ENCODE data around the gene GALNS.

GALNS gene

DNA sequence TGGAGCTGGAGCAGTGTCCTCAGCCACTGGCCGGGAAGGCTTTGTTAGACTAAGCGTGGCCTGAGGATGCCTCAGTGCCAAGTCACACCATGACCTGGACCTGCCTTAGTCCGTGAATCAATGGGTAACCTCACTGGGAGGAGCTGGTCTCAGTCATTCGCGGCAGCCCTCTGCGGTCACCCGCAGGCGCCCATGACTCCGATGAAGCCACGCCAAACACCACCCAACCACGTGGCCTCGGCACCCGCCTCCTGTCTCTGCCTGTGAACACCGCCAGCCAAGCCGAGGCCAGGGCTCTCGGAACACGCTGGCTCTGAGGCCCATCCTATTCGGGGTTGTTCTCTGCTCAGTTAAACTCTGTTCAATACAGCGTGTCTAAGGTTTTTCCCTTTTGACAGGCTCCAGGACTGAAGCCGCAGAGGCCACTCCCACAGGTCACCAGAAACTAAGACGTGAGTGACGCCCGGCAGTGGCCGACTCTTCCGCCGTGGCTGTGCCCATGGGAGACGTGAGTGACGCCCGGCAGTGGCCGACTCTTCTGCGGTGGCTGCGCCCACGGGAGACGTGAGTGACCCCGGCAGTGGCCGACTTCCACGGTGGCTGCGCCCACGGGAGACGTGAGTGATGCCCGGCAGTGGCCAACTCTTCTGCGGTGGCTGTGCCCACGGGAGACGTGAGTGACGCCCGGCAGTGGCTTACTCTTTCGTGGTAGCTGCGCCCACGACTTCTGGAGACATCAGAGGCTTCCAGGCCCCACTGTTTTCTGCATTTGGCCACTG is 26.6 kb upstream of the GALNS start:
- no peak overlapping the region for H3K4me3 ChIP-seq (ENCODE audit: low read depth, low read length)
- TF ChIP-seq, protein P1, sequence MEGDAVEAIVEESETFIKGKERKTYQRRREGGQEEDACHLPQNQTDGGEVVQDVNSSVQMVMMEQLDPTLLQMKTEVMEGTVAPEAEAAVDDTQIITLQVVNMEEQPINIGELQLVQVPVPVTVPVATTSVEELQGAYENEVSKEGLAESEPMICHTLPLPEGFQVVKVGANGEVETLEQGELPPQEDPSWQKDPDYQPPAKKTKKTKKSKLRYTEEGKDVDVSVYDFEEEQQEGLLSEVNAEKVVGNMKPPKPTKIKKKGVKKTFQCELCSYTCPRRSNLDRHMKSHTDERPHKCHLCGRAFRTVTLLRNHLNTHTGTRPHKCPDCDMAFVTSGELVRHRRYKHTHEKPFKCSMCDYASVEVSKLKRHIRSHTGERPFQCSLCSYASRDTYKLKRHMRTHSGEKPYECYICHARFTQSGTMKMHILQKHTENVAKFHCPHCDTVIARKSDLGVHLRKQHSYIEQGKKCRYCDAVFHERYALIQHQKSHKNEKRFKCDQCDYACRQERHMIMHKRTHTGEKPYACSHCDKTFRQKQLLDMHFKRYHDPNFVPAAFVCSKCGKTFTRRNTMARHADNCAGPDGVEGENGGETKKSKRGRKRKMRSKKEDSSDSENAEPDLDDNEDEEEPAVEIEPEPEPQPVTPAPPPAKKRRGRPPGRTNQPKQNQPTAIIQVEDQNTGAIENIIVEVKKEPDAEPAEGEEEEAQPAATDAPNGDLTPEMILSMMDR (IDR thresholded peaks at IDR 0.05; ENCODE audit: insufficient read depth, low read depth, low read length, missing control alignments): no peak
- DNase-seq (ENCODE audit: low read depth): no peak

DNA sequence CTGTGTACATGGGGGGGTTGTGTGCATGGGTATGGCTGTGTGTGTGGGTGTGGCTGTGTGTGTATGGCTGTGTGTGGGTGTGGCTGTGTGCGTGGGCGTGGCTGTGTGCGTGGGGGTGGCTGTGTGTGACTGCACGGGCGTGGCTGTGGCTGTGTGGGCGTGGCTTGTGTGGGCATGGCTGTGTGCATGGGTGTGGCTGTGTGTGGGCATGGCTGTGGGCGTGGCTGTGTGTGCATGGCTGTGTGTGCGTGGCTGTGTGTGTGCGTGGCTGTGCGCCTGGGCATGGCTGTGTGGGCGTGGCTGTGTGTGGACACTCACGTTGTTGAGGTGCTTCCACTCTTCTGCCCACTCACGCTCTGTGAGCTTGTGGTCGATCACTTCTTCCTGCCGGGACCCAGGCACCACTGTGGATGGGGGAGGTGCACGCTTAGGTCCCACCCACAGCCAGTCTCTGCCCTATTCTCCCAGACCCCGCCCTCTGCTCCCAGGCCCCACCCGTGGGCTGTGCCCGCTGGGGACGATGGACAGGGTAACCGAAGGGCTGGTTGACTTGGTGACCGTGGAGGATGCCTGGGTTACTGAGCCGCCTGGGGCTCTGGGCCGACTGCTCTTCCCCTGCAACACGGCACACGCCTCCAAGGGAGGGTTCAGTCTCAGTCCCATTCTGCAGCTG is 25.7 kb upstream of the GALNS start:
- TF ChIP-seq, protein P1 (IDR thresholded peaks at IDR 0.05; ENCODE audit: insufficient read depth, low read depth, low read length, missing control alignments): no peak
- DNase-seq (ENCODE audit: low read depth): peak; percentile 49
- H3K4me3 ChIP-seq (ENCODE audit: low read depth, low read length): no peak overlapping the region

DNA sequence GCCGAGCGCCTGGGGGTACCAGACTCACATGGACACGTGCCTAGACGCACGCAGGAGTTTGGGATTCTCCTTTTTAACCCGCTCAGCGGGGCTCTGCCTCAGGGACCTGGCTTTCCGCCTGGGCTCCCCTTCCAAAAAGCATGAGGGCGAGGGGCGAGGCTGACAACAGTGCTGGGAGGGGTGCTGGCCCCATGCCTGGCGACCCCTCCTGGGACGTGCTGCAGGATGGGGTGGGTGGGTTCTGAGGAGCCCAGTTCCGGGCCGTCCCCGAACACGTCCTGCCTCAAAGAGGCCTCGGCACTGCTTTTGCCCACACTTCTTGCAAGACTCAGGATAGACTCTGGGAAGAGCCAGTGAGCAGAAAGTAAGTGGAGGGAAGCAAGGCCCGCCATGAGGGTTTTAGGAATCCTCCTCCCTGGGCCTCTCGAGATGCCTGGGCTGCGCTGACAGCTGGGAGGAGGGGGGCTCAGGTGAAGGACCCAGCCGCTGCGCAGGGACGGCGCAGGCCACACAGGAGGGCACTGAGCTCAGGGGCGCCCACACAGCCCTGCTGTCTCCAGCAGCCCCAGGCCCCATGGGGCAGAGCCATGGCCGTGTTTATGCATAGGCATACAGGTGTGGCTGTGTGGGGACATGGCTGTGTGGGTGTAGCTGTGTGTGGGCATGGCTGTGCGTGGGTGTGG is 25.1 kb upstream of the GALNS start:
- DNase-seq (ENCODE audit: low read depth): no peak
- TF ChIP-seq, protein P1 (IDR thresholded peaks at IDR 0.05; ENCODE audit: insufficient read depth, low read depth, low read length, missing control alignments): no peak
- H3K4me3 ChIP-seq (ENCODE audit: low read depth, low read length): no peak overlapping the region

DNA sequence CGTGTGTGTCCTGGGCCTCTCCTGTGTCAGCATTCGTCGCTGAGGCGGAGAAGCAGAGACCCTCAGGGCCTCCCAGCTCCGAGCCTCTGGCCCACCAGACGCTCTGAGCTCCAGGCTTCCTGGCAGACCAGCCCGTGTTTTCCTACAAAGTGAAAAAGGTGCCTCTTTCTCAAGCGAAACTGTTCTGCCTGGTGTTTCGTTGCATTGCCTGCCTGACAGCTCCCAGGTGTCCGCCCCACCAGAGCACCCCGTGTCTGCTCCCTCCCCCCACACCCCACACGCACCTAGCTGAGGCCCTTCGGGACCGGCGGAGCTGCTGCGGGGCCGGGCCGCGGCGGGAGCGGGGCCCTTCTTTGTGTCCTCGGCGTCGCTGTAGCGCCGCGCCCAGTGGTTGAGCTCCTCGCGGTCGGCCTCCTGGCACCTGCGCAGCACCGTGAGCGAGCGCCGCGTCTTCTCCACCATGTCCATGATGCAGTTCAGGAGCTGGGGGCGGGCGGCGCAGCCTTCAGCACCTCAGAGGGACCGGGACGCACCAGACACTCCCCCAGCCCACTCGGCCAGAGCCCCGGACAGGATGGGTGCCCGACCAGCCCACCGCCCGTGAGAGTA is 24.4 kb upstream of the GALNS start:
- H3K4me3 ChIP-seq (ENCODE audit: low read depth, low read length): no peak overlapping the region
- no peak for DNase-seq (ENCODE audit: low read depth)
- TF ChIP-seq, protein P1 (IDR thresholded peaks at IDR 0.05; ENCODE audit: insufficient read depth, low read depth, low read length, missing control alignments): no peak

DNA sequence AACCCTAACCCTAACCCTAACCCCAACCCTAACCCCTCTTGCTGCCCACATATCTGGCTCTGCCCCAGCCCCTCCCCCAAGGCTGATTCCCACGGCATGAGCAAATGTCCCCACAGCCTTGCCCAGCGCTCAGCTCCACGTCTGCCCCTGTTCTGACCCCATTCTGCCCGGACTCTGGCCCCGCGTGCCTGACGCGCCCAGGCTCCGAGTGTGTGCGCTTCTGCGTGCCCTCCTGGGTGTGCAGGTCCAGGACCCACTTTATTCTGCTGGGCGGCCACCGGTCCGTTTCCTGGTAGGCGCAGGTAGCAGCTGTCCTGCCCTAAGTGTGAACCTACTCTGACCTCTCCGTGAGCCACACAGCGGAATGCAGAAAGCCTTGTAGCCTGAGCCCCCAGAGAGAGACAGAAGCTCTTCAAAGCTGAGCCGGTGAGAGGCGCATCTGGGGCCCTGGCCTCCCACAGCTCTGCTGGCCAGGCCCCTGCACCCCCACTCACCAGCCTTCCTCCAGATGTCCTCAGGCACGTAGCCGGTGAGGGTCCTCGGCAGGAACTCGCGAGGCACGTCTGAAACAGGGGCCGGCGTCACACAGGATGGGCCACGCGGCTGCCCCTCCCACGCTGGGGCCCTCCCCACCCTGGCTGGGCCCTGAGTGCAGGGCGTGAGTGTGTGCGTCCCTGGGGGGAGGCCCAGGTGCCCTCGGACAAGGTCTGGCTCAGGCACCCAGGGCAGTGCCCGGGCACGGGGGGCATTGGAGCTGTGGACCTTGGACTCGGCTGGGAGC is 23.7 kb upstream of the GALNS start:
- no peak for DNase-seq (ENCODE audit: low read depth)
- H3K4me3 ChIP-seq (ENCODE audit: low read depth, low read length): no peak overlapping the region
- TF ChIP-seq, protein P1 (IDR thresholded peaks at IDR 0.05; ENCODE audit: insufficient read depth, low read depth, low read length, missing control alignments): no peak

DNA sequence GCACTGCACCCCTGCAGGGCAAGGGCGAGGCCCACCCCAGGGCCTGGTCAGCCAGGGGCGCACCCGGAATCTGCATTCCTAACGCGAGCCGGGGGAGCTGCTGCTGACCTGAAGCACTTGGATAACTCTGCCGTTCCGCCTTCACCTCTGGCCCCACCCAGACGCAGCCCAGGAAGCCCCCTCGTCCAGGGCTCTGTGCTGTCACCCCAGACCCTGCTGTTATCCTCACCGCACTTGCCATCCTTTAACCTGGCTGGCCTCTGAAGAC is 23.0 kb upstream of the GALNS start:
- no peak for DNase-seq (ENCODE audit: low read depth)
- no peak overlapping the region for H3K4me3 ChIP-seq (ENCODE audit: low read depth, low read length)
- TF ChIP-seq, protein P1 (IDR thresholded peaks at IDR 0.05; ENCODE audit: insufficient read depth, low read depth, low read length, missing control alignments): no peak
